ENCODE measurements around the gene BAMBI.

BAMBI gene

GRCh38 chr10:28668363-28669226 is 8.7 kb upstream of the BAMBI start:
- in situ Hi-C loops (cut with MboI; ENCODE audit: low pct_unique_long_range_greater_than_20kb, low sequenced_read_pairs), result loop anchor here (25.0 kb wide), 1 partner anchor 319 kb away; no protein-coding TSS in a partner anchor
- peak; percentile 34 for DNase-seq

- no peak for DNase-seq
- in situ Hi-C loops (cut with MboI; ENCODE audit: low pct_unique_long_range_greater_than_20kb, low sequenced_read_pairs), result loop anchor here (25.0 kb wide), 1 partner anchor 318 kb away; no protein-coding TSS in a partner anchor
Measured at GRCh38 chr10:28669227-28670173, 7.8 kb upstream of the BAMBI start.

GRCh38 chr10:28674782-28675181 is 2.5 kb upstream of the BAMBI start:
- in situ Hi-C loops (cut with MboI; ENCODE audit: low pct_unique_long_range_greater_than_20kb, low sequenced_read_pairs), result loop anchor here (25.0 kb wide), 1 partner anchor 313 kb away; no protein-coding TSS in a partner anchor
- no peak for DNase-seq

- in situ Hi-C loops (cut with MboI; ENCODE audit: low pct_unique_long_range_greater_than_20kb, low sequenced_read_pairs), result no loop called here
- peak; percentile 41 for DNase-seq
Measured at GRCh38 chr10:28676326-28676967, 874 bp upstream of the BAMBI start.

- in situ Hi-C loops (cut with MboI; ENCODE audit: low pct_unique_long_range_greater_than_20kb, low sequenced_read_pairs), result no loop called here
- DNase-seq, result peak; percentile 41
Measured at GRCh38 chr10:28677888-28678686, 766 bp downstream of the BAMBI start.

GRCh38 chr10:28678687-28679457 is 1.6 kb downstream of the BAMBI start:
- in situ Hi-C loops (cut with MboI; ENCODE audit: low pct_unique_long_range_greater_than_20kb, low sequenced_read_pairs), result no loop called here
- peak; percentile 46 for DNase-seq

GRCh38 chr10:28679581-28680357 is 2.4 kb downstream of the BAMBI start:
- DNase-seq, result no peak
- in situ Hi-C loops (cut with MboI; ENCODE audit: low pct_unique_long_range_greater_than_20kb, low sequenced_read_pairs), result no loop called here

- in situ Hi-C loops (cut with MboI; ENCODE audit: low pct_unique_long_range_greater_than_20kb, low sequenced_read_pairs), result no loop called here
- peak; percentile 95 for DNase-seq
Measured at GRCh38 chr10:28680358-28680752, 3.0 kb downstream of the BAMBI start.

- in situ Hi-C loops (cut with MboI; ENCODE audit: low pct_unique_long_range_greater_than_20kb, low sequenced_read_pairs), result no loop called here
- DNase-seq, result no peak
Measured at GRCh38 chr10:28681291-28681763, 4.0 kb downstream of the BAMBI start.

GRCh38 chr10:28681928-28682750 is 4.8 kb downstream of the BAMBI start:
- in situ Hi-C loops (cut with MboI; ENCODE audit: low pct_unique_long_range_greater_than_20kb, low sequenced_read_pairs), result no loop called here
- DNase-seq, result no peak

- in situ Hi-C loops (cut with MboI; ENCODE audit: low pct_unique_long_range_greater_than_20kb, low sequenced_read_pairs), result no loop called here
- DNase-seq, result no peak
Measured at GRCh38 chr10:28684157-28684985, 7.0 kb downstream of the BAMBI start.

GRCh38 chr10:28684986-28685580 is 7.8 kb downstream of the BAMBI start:
- in situ Hi-C loops (cut with MboI; ENCODE audit: low pct_unique_long_range_greater_than_20kb, low sequenced_read_pairs), result no loop called here
- DNase-seq, result no peak

- in situ Hi-C loops (cut with MboI; ENCODE audit: low pct_unique_long_range_greater_than_20kb, low sequenced_read_pairs), result no loop called here
- DNase-seq, result no peak
Measured at GRCh38 chr10:28685717-28686116, 8.4 kb downstream of the BAMBI start.

GRCh38 chr10:28686835-28687682 is 9.7 kb downstream of the BAMBI start:
- no peak for DNase-seq
- in situ Hi-C loops (cut with MboI; ENCODE audit: low pct_unique_long_range_greater_than_20kb, low sequenced_read_pairs), result no loop called here

All from KBM-7 (cell line).